NCI-H226 (cell line): Measurements from ENCODE around the gene ORC4.
A peak's percentile ranks its signal among the peaks of the same experiment; 100 is the strongest.

ENCODE experiments used
- DNase-seq: peaks from one replicate; pipeline ENCODE4 v3.0.0-alpha.2; 2015

The ORC4 gene

GRCh38 chr2:147927053-147927588 is 93.4 kb downstream of the ORC4 start:
- DNase-seq: no peak

GRCh38 chr2:147925886-147926285 is 94.7 kb downstream of the ORC4 start:
- no peak for DNase-seq

GRCh38 chr2:147924647-147925046 is 95.9 kb downstream of the ORC4 start:
- no peak for DNase-seq

- DNase-seq: no peak
Measured at GRCh38 chr2:147923846-147924245, 96.7 kb downstream of the ORC4 start.

GRCh38 chr2:147917161-147917560 is 103.4 kb downstream of the ORC4 start:
- no peak for DNase-seq

- no peak for DNase-seq
Measured at GRCh38 chr2:147916723-147917122, 103.8 kb downstream of the ORC4 start.

GRCh38 chr2:147916067-147916466 is 104.5 kb downstream of the ORC4 start:
- DNase-seq: no peak

GRCh38 chr2:147913701-147914480 is 106.6 kb downstream of the ORC4 start:
- no peak for DNase-seq

GRCh38 chr2:147910990-147911473 is 109.5 kb downstream of the ORC4 start:
- DNase-seq: peak; percentile 33

GRCh38 chr2:147909178-147909577 is 111.4 kb downstream of the ORC4 start:
- DNase-seq: no peak

GRCh38 chr2:147904051-147904450 is 116.5 kb downstream of the ORC4 start:
- no peak for DNase-seq

GRCh38 chr2:147888680-147889079 is 131.9 kb downstream of the ORC4 start:
- DNase-seq: no peak

- no peak for DNase-seq
Measured at GRCh38 chr2:147886136-147886535, 134.4 kb downstream of the ORC4 start.

- no peak for DNase-seq
Measured at GRCh38 chr2:147884830-147885229, 135.7 kb downstream of the ORC4 start.

GRCh38 chr2:147882631-147883030 is 137.9 kb downstream of the ORC4 start:
- no peak for DNase-seq
